ENCODE results near the gene ST6GALNAC2.
"Not testable (repeated sequence)": the region's sequence is repeated elsewhere in the genome, so short reads cannot be mapped to it uniquely, and the experiment has no call there.

Gene ST6GALNAC2

GRCh38 chr17:76566613-76566943, 19.1 kb downstream of the ST6GALNAC2 start:
- no peak for DNase-seq (ENCODE audit: low read depth)
- H3K4me3 ChIP-seq (ENCODE audit: low read depth, low read length): no peak overlapping the region
- TF ChIP-seq CTCF (IDR thresholded peaks at IDR 0.05; ENCODE audit: control insufficient read depth, extremely low read depth, insufficient read depth): no peak

GRCh38 chr17:76565728-76566612, 19.7 kb downstream of the ST6GALNAC2 start:
- DNase-seq (ENCODE audit: low read depth): no peak
- H3K4me3 ChIP-seq (ENCODE audit: low read depth, low read length): no peak overlapping the region
- TF ChIP-seq CTCF (IDR thresholded peaks at IDR 0.05; ENCODE audit: control insufficient read depth, extremely low read depth, insufficient read depth): no peak

DNA sequence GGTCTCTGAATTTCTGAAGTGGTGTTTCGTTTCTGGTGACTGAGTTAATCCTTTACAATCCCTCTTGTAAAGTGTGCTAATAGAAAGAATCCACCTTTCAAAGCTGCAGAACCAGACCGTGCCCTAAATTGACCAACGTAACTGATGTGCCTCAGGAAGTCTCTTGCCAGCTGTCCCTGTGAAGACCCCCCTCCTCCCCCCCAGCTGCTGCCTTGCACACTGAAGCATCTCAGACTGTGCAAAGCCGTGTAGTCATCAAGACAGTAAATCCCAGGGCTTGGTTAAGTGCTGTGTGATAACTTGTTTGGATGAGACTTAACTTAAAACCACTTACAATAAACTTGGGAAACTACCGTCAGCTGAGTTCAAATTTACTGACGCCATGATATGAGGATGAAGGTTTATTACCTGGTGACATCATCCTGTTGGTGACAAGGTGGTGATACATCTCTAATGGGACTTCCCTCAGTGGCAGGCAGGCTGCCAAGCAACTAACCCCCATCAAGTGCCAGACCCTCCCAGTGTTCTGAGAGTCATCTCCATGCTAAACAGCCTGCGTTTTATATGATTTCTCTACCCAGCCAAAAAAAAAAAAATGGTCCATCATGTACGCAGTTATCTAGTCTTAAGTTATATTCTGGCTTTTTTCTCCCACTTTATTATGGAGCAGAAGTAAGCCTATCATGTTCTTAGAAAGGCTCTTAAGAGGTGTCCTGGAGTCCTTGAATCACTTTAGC, 20.5 kb downstream of the ST6GALNAC2 start:
- DNase-seq (ENCODE audit: low read depth); H3K4me3 ChIP-seq (ENCODE audit: low read depth, low read length): not testable (repeated sequence)

DNA sequence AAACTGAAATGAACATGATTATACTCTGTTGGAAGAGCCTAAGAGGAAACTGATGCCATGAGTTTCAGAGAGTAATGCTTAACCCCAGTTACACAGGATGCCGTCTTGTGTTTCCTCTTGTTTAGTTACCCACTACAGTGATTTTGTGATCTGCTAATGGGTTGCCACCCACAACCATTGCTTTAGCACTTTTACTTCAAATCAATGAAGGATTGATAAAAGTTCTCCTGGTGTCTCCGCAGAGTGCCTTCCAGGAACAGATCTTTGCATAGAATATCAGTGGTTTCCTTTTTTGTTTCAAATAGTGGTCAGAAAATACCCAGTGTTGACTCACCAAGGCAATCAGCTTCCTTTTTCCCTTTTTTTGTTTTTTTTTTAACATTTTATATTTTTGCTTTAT, 22.3 kb downstream of the ST6GALNAC2 start:
- DNase-seq (ENCODE audit: low read depth); H3K4me3 ChIP-seq (ENCODE audit: low read depth, low read length): not testable (repeated sequence)

- no peak overlapping the region for H3K4me3 ChIP-seq (ENCODE audit: low read depth, low read length)
- TF ChIP-seq CTCF (IDR thresholded peaks at IDR 0.05; ENCODE audit: control insufficient read depth, extremely low read depth, insufficient read depth): no peak
- no peak for DNase-seq (ENCODE audit: low read depth)
These were observed 22.9 kb downstream of the ST6GALNAC2 start for GRCh38 chr17:76562734-76563148.

DNA sequence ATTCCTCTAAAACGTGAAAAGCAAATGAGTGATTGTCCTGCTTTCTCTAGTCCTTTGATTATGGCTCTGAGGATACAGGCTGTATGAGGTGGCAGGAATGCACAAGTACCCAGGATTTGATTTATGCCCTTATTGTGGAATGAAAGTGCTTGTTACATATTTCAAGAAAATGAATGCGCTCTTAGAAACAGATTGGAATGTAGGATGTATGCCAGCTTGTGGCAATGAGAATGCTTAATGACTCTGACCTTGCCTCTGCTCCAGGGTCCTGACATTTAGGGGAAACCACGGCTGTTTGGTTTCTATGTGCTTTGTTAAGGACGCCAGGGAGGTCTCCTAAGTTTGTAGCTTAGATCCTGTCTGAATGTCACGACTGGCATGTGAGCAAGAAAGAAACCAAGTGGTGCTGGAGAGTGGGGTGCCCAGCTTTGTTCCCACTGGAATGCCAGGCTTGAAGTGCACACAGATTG, 23.8 kb downstream of the ST6GALNAC2 start:
- no peak for TF ChIP-seq CTCF (IDR thresholded peaks at IDR 0.05; ENCODE audit: control insufficient read depth, extremely low read depth, insufficient read depth)
- H3K4me3 ChIP-seq (ENCODE audit: low read depth, low read length): no peak overlapping the region
- DNase-seq (ENCODE audit: low read depth): no peak

DNA sequence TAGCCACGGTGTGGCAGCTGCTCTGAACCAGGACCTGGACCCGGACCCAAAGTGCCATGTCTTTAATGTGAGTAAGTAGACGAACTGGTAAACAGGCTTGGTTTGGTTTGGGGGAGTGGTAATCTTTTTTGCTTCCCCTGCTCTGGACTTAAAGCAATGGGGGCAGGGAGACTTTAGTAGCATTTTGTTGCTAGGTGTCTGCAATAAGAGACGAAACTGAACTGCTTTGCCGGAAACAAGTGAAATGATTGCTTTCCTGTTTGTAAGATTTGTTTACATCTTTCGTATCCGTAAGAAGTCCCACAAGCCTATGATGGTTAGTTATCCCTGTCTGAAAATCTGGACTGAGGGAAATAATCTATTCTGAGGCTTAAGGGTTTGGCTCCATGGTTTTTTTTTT, 24.3 kb downstream of the ST6GALNAC2 start:
- no peak for TF ChIP-seq CTCF (IDR thresholded peaks at IDR 0.05; ENCODE audit: control insufficient read depth, extremely low read depth, insufficient read depth)
- DNase-seq (ENCODE audit: low read depth): no peak
- no peak overlapping the region for H3K4me3 ChIP-seq (ENCODE audit: low read depth, low read length)

DNA sequence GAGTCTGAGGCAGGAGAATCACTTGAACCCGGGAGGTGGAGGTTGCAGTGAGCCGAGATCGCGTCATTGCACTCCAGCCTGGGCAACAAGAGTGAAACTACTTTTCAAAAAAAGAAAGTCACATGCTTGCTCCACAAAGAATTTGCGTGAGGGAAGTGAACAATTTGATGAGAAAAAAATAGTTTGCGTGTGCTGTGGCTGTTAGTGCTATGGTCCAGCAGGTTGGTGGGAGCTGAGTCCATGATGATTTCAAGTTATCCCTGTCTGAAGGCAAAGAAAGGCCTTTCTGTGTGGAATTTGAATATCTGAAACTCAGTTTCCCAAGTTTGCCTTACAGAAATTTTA, 24.8 kb downstream of the ST6GALNAC2 start:
- DNase-seq (ENCODE audit: low read depth): no peak
- no peak overlapping the region for H3K4me3 ChIP-seq (ENCODE audit: low read depth, low read length)
- no peak for TF ChIP-seq CTCF (IDR thresholded peaks at IDR 0.05; ENCODE audit: control insufficient read depth, extremely low read depth, insufficient read depth)

Measured in LNCaP clone FGC (cell line).